ENCODE measurements around the gene SNN. TPM values are rescaled to one million over a fixed set of nuclear protein-coding genes. Genes with fewer than 3 reads are reported as not detected.

Gene SNN
- polyA plus RNA-seq, 2 of the 4 experiments (the other 2 are of a cell fraction) = 6.3 to 10.7 TPM

GRCh38 chr16:11725457-11725856 is 57.2 kb downstream of the SNN start:
- no peak for DNase-seq (ENCODE audit: low read depth in 1 of 2, low spot score in 1 of 2)
- WGBS (ENCODE audit: missing lambda C conversion rate) = 90% methylated on average over 1 of the region's 1 CpG
- FAIRE-seq = no peak
- TF ChIP-seq JUN (IDR thresholded peaks at IDR 0.05) = no peak
- TF ChIP-seq GATA3 (IDR thresholded peaks at IDR 0.05; ENCODE audit: borderline replicate concordance) = no peak
- no peak for TF ChIP-seq FOSL2 (IDR thresholded peaks at IDR 0.05)
- TF ChIP-seq FOSL2 (CRISPR knock-in tag; IDR thresholded peaks at IDR 0.05) = no peak
- TF ChIP-seq HDAC2 (IDR thresholded peaks at IDR 0.05) = no peak
- no peak for TF ChIP-seq CTCF (IDR thresholded peaks at IDR 0.05)
- TF ChIP-seq EHF (CRISPR knock-in tag; IDR thresholded peaks at IDR 0.05) = no peak
- no peak for TF ChIP-seq ZSCAN20 (CRISPR knock-in tag; IDR thresholded peaks at IDR 0.05)
- no peak for TF ChIP-seq CBX8 (IDR thresholded peaks at IDR 0.05)
- TF ChIP-seq CBX2 (IDR thresholded peaks at IDR 0.05; ENCODE audit: borderline replicate concordance, low read depth) = no peak
- TF ChIP-seq CHD2 (IDR thresholded peaks at IDR 0.05; ENCODE audit: low read length, partially characterized antibody) = no peak
- TF ChIP-seq SMC3 (IDR thresholded peaks at IDR 0.05) = no peak
- no peak for TF ChIP-seq KDM5A (IDR thresholded peaks at IDR 0.05)
- TF ChIP-seq KDM1A (IDR thresholded peaks at IDR 0.05; ENCODE audit: low read depth) = no peak
- TF ChIP-seq ZFP36 (IDR thresholded peaks at IDR 0.05; ENCODE audit: borderline replicate concordance, partially characterized antibody) = no peak
- TF ChIP-seq TFCP2L1 (CRISPR knock-in tag; IDR thresholded peaks at IDR 0.05) = no peak
- no peak for TF ChIP-seq RNF2 (IDR thresholded peaks at IDR 0.05; ENCODE audit: borderline replicate concordance, low read depth)
- no peak for TF ChIP-seq POLR2A (IDR thresholded peaks at IDR 0.05; ENCODE audit: low read length)
- TF ChIP-seq EHMT2 (IDR thresholded peaks at IDR 0.05; ENCODE audit: low read depth) = no peak
- no peak for ATAC-seq
- ChIA-PET CTCF (interaction anchor here (1.1 to 2.7 kb wide), 4 partner anchors 11 to 329 kb away, joined by 3 to 11 read pairs (median 6); no protein-coding TSS in a partner anchor), POLR2A (no interaction called here)
- no peaks in the 10 kb centered on the region for H3K9me3 ChIP-seq
- H3K4me3 ChIP-seq = no peak overlapping the region
- H3K4me1 ChIP-seq = peaks cover 11% of the 10 kb centered on the region; the same call in 2 of the 3 replicates
- H3K4me2 ChIP-seq = no peak overlapping the region
- no peak overlapping the region for H3K27ac ChIP-seq

- 0 out of 6 replicates have a peak overlapping the region, but pooled peaks of 1 of the 2 experiments have one; percentile 10 for H3K27ac ChIP-seq
- peaks cover 11% of the 10 kb centered on the region; the same call in 2 of the 3 replicates for H3K4me1 ChIP-seq
- H3K4me3 ChIP-seq = no peak overlapping the region
- POLR2A ChIA-PET = no interaction called here
- DNase-seq (ENCODE audit: low read depth in 1 of 2, low spot score in 1 of 2) = no peak
- CTCF ChIA-PET = interaction anchor here (0.9 to 2.7 kb wide), 4 partner anchors 9 to 330 kb away, joined by 3 to 11 read pairs (median 6); no protein-coding TSS in a partner anchor
- no peak for FAIRE-seq
- no peaks in the 10 kb centered on the region for H3K9me3 ChIP-seq
- TF ChIP-seq ATOH8 (CRISPR knock-in tag; IDR thresholded peaks at IDR 0.05; ENCODE audit: low read depth) (no peak), REST (IDR thresholded peaks at IDR 0.05) (no peak), EHMT2 (IDR thresholded peaks at IDR 0.05; ENCODE audit: low read depth) (no peak), RNF2 (IDR thresholded peaks at IDR 0.05; ENCODE audit: borderline replicate concordance, low read depth) (no peak), BCL3 (IDR thresholded peaks at IDR 0.05) (no peak), CEBPB (IDR thresholded peaks at IDR 0.05) (no peak), PHF8 (IDR thresholded peaks at IDR 0.05; ENCODE audit: borderline replicate concordance, low read depth) (no peak), KDM5A (IDR thresholded peaks at IDR 0.05) (no peak), USF2 (IDR thresholded peaks at IDR 0.05) (no peak), CBX8 (IDR thresholded peaks at IDR 0.05) (no peak), JUN (IDR thresholded peaks at IDR 0.05) (no peak), HDAC2 (IDR thresholded peaks at IDR 0.05) (no peak), ZNF302 (CRISPR knock-in tag; IDR thresholded peaks at IDR 0.05) (no peak), POLR2AphosphoS2 (conservative IDR thresholded peaks at IDR 0.05; ENCODE audit: low read length) (no peak), FOSB (CRISPR knock-in tag; IDR thresholded peaks at IDR 0.05) (no peak)
- 83% methylated on average over 8 of the region's 8 CpGs for WGBS (ENCODE audit: missing lambda C conversion rate)
- no peak overlapping the region for H3K4me2 ChIP-seq
- ATAC-seq = no peak
Observed at GRCh38 chr16:11726008-11726407, 57.8 kb downstream of the SNN start.

Data from A549 (cell line).